GM15510 (cell line): ENCODE data around the gene DNTT.

ENCODE experiments used
- POLR2A ChIP-seq: IDR thresholded peaks from 3 replicates; pipeline ENCODE4 v1.6.1; 2011; ENCODE audit warnings: borderline replicate concordance; ENCODE audit not compliant: insufficient read length; ENCODE audit errors: extremely low read depth

The DNTT gene

DNA sequence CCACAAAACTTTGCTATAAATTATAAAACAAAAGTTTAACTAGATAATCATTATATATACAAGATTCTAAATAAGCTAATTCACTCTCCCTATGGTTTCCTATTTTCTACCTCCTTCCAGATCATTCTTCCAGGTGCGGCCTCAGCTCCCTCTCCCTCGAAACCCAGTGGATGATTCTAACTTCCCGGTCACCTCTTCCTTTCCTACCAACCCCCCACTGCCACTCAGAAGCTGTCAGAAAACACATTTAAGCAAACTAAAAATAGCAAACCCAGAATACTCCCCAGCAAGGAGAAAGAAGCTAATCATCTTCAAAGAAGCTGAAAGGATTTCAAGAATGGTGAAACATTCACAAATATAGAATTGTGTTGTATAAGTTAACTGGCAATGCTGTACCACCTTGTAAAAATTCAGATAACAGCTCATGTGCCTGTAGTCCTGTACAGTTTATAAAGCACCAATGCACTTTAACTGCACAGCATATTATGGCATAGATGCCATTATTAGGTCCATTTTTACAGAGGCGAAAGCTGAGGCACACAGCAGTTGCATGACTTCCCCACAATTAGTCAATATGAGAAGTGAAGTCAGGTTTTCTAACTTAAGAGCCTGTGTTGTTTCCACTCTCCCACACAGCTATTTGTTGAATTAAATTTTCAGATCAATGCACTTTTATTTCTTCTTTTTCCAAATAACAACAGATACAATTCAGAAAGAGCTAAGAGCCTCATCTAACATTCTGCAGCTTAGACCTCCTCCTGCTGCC lies 13.7 kb upstream of the DNTT start:
- no peak for TF ChIP-seq POLR2A

DNA sequence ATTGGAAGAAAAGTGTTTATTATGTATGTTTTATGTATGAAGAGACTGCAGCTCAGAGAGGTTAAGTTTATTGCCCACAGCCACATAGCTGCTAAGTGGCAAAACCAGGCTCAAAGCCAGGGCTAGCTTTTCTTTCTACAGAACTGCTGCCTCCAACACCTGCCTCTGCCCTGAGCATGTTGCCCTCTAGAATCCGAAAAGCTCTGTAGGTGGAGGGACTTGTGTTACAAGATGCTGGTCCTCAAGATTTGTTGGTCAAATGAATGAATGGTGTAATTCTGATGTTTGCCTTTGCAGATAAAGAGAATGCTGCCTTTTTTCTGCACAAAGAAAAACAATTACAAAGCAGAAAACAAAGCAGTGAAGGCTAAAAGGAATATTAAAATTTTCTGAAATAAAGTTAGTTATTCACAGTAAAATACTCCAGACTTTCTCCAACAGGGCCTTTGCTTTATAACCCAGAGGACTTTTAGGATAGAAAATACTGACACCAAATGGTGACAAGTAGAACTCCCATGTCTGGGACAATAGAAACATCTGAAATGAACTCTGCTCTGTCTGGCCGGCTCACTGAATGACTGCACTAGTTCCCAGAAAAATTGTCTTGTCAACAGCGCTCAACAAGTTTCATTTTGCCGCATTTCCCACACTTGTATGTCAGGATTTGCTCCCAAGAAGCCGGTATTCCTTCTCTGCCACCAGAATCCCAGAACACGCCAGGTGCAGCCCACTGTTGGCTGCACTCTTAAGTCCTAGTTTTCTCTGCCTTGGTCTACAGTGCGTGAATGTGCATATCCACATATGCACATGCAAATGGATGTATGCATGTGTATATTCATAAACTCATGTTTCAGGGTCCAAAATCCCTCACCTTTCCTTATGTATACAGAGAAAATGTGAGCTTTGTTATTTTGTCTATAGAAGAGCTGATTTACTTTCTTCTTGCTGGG lies 11.0 kb upstream of the DNTT start:
- TF ChIP-seq POLR2A: no peak

DNA sequence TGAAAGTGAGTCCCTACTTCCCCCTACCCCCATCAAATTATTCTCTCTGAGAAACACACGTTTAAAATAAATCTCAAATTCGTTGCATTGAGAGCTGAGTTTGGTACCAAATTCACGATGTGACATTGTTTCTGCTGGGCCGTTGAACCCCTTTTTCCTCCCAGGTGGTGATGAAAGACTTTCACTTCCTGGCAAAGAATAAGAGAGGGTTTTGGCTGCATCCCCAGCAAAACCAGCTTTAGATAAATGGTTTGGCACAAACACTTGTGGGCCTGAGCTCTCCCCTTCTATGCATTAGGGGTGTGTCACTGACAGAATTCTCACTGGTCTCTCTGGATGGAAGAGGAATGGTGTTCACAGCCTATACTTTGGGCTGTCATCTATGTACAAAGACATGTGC lies 8.8 kb upstream of the DNTT start:
- TF ChIP-seq POLR2A: no peak

DNA sequence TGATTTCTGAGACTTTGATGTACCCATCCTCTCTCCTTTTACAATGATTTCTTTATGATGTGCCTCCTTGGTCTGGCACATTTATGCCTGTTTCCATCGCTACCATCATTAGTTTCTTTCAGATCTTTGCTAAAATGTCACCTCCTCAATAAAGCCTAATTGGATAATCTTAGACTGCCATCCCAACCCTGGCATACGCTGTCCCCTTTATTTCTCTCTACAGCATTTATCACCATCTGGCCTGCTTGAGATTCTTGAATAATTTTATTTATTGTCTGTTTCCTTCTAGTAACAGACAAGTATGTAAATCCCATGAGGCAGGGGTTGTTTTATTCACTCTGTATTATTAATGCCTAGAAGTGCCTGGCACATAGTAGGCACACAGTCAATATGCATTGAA lies 6.7 kb upstream of the DNTT start:
- TF ChIP-seq POLR2A: no peak

DNA sequence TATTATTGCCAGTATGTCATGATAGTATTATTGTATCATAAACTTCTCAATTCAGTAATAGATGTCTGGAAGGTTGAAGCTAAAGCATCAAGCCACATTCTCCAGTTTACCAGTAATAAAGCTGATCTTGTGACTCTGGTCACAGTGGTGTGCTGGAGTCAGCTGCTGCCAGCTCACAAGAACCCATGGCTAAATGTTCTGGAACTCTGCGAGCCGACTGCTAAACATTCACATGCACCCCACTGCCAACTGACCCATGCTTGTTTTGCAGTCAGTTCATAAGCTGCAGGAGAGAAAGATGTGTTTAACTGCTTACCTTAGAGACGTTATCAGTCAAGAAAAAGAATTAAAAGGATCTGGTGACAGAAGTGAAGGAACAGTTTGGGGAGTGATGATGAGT lies 5.9 kb upstream of the DNTT start:
- no peak for TF ChIP-seq POLR2A

DNA sequence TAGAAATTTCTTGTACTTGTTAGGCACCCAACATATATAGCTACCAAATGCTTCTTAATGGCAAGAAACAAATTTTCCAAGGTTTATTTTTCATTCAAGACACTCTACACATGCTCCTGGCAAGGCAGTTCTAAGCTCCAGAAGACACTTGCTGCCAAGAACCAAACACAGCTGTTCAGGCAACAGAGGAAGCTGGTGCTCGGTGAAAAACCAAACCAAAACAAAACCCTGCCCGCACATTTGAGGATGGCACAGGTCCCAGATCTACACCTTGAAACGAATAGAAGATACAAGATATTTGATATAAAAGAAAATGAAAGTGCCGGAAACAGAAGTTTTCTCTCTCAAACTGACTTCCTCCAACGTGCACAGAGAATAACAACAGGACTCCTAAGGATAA lies 4.9 kb upstream of the DNTT start:
- TF ChIP-seq POLR2A: no peak

DNA sequence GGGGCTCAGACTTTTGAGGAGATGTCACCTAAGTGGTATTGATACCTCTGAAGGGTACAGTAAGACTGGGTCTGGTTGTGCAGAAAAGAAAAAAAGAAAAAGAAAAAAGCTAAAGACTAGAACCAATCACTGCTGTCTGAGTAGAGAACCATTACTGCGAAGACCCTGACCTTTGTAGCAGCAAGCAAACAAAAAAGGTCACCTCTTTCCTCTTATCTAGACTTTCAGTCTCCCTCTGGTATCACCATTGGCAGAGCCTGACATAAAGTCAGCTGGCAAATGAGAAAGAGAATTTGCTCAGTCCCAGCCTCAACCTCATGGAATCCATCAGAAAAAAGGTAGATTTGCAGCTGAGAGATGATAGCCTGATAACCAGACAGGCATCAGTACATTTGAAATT lies 2.6 kb upstream of the DNTT start:
- TF ChIP-seq POLR2A: no peak

DNA sequence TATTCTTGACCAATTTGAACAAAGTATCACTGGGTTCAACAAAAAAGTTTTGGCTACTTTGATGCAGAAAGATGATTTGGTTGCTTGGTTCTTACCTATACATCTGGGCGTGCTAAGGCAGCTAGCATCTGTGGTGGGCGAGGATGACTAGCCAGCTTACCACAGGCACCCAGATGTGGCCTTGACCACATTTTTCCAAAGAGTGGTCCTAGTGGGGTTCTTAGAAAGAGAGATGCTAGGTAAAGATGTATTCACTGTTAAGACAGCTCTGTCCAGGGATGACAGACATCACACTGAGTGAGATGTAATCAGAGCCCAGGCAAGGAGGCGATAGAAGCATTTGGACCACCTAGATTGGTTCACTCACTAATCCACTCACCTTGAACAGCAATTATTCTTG lies 785 bp downstream of the DNTT start:
- no peak for TF ChIP-seq POLR2A

DNA sequence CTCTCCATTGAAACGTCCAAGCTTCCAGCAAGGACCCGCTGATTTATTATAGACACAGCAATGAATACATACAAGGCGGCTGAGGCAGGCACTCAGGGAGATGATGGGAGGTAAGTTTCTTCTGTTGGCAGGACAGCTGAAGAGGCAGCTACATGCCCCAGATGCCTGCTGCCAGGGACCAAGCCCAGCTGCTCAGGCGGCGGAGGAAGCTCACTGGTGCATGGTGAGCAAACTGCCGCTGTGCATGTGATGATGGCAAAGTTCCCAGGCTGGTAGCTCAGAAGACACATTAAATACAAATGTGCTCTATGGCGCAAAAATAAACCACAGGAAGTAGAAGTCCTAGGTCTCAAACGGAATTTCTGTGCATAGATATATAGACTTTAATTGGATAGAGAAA lies 2.3 kb downstream of the DNTT start:
- no peak for TF ChIP-seq POLR2A

DNA sequence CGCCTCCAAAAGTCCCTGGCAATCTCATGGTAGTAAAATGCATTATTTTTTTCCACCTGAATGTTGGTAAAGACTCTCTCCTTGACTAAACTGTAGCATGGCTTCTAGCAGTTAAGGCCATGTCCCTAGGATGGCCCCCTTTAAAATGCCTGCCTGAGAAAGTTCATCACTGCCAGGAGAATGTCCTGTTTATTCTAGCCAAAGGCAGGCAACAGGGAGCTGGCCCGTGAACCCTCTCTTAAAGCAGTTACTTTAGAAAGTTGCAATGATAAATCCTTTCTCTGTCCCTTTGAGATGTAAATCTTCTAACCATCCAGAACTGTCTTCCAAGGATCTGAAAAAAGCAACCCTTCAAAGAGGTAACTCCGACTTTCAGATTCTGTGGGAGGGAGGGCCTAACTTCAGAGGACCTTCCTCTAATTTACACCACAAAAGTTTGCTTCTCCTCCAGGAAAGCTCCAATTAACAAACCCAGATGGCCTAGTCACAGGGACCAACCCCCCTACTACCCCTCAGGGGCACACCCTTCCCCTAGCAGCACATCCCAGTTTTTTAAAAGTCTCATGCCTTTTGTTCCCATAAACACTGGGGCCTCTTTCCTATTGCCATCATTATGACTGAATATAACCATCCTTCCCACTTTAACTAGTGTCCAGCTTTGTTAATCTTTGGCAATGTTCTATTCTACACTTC lies 5.5 kb downstream of the DNTT start:
- no peak for TF ChIP-seq POLR2A

DNA sequence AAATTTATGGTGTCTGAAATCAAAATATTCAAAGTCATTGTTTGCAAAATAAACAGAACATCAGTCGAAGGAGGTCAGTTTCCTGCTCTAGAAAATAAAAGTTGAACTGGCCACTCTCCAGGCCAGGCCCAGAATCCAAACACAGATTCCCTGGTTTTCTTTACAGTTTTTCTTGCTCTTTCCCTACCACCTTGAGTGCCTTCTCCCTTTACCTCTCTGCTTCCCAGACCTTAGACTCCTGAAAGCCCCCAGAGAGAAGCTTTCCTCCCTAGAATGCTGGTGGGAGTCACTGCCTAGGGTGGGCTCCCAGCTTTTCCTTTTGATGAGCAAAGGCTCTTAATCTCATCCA lies 6.1 kb downstream of the DNTT start:
- TF ChIP-seq POLR2A: no peak

DNA sequence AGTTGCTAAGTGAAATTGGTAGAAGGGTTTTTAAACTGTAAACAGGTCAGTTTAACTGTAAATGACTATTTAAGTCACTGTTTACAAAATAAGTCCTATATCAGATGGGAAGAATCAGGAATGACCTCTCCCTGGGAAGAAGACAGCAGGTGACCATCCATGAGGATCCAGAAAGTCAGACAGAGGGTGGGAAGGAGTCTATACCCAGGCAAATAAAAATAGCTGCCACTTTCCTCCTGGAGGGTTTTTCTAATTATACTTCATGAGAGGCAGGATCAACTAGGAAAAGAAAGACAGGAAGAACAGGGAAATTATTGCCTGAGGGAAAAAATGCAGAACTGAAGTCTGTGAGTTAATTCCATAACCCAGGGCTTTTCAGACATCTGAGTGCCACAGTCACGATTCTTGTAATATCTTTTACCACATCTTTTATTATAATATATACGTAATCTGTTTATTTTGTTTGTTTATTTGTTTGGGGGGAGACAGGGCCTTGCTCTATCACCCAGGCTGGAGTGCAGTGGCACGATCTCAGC lies 7.0 kb downstream of the DNTT start:
- no peak for TF ChIP-seq POLR2A

DNA sequence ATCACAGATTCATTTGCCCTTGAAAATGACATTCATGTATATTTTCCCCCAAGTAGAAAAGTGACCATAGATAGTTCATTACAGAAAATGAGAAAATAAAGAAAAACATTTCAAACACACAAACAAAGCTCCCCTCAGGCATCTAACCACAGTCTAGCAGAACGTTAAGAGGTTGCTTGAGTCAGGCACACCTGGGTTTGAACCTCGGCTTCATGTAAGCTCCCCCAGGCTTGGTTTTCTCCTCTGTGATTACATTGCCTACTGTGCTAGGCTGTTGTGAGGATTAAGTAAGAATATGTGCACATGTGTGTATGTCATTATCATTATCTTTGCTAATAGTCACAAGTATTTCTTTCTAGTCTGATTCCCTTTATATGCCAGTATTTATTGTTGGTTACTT lies 9.1 kb downstream of the DNTT start:
- no peak for TF ChIP-seq POLR2A

DNA sequence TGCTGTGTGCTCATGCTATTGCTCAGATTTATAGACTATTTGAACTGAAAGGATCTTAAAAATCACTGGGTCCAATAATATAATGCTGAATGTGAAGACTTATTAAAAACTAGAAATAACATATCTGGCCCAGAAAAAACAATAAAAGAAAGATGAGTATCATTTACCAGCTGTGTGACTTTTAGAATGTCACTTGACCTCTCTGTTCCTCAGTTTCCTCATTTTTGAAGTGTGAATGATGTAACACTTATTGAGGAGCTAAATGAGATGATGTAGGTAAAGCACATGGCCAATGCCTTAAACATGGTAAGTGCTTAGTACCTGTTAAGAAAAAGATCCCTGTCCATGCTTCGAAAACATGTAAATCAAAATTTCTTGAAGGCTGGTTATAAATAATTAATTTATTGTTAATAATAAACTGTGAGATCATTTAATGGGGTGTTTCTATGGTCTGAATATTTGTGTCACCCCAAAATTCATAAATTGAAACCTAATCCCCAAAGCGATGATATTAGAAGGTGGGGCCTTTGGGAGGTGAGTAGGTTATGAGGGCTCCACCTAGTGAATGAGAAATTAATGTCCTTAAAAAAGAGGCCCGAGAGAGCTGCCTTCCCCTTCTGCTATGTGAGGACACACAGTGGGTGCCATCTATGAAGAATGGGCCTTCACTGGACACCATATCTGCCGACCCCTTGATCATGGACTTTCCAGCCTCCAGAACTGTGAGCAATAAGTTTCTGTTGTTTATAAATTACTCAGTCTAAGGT lies 13.0 kb downstream of the DNTT start:
- TF ChIP-seq POLR2A: no peak
